Mammary epithelial cell (primary cell): ENCODE measurements around the gene STK32C.

ENCODE experiments used
- CTCF ChIP-seq, 2 donors: IDR thresholded peaks in 1 of 2; conservative IDR thresholded peaks in 1 of 2; 2 replicates each; pipeline ENCODE4 v1.5.1; 2011 to 2012; ENCODE audit warnings: inconsistent platforms in 2 of 2, low read length in 2 of 2, mild to moderate bottlenecking in 2 of 2, control low read depth in 1 of 2, low read depth in 1 of 2; ENCODE audit not compliant: insufficient read depth in 1 of 2; ENCODE audit errors: extremely low read depth in 1 of 2
- EZH2 ChIP-seq: IDR thresholded peaks from 2 replicates; pipeline ENCODE4 v1.6.1; 2012; ENCODE audit warnings: low read length, inconsistent platforms, borderline replicate concordance

GRCh38 chr10:132275426-132276178, 32.1 kb downstream of the STK32C start:
- TF ChIP-seq CTCF (conservative IDR thresholded peaks at IDR 0.05 in 1 of 2, IDR thresholded peaks at IDR 0.05 in 1 of 2; ENCODE audit: extremely low read depth in 1 of 2, insufficient read depth in 1 of 2, low read depth in 1 of 2, low read length in 2 of 2) (no peak), EZH2 (no peak)
